GM12873 (cell line): Measurements from ENCODE around the gene SH3GL1.
A peak's percentile ranks its signal among the peaks of the same experiment; 100 is the strongest.

Source experiments
- CTCF ChIP-seq: IDR thresholded peaks from 2 replicates; pipeline ENCODE4 v1.5.1; 2012; ENCODE audit warnings: low read depth, mild to moderate bottlenecking, moderate library complexity, low read length, control low read depth; ENCODE audit not compliant: insufficient read depth; ENCODE audit errors: missing control alignments

Gene SH3GL1

GRCh38 chr19:4373013-4373367 is 27.4 kb downstream of the SH3GL1 start:
- TF ChIP-seq CTCF: no peak

- no peak for TF ChIP-seq CTCF
These were observed 28.0 kb downstream of the SH3GL1 start for GRCh38 chr19:4372165-4373012.

GRCh38 chr19:4371247-4372164 is 28.8 kb downstream of the SH3GL1 start:
- no peak for TF ChIP-seq CTCF

DNA sequence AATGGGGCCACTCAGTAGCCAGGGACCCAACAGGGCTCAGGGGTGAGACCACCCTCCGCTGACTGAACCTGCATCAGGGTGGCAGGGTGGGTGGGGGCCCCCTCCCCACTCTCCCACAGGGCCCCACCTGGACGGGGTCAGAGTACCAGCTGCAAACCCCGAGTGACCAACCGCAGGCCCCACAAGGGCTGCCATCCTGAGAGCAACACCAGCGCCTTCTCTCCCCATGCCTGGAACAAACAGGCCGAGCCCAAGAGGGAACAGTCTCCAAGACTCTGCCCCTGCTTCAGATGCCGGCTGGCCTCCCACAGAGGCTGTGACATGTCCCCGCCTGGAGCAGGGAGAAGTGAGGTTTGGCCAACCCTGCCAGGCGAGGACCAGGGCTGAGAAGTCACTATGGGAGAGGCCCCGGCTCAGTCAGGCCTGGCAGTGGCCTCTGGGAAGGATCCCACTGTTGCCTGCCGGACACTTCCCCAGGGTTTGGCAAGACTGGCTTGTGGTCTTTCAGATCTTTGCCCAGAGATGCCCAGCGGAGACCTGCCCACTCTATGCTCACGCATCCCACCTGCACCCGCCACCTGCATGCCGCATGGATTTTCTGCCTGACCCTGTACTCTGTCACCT is 29.8 kb downstream of the SH3GL1 start:
- no peak for TF ChIP-seq CTCF

GRCh38 chr19:4369888-4370260 is 30.5 kb downstream of the SH3GL1 start:
- TF ChIP-seq CTCF: peak; percentile 70

- no peak for TF ChIP-seq CTCF
These were observed 31.0 kb downstream of the SH3GL1 start for GRCh38 chr19:4369109-4369887.
